Gastrocnemius medialis (tissue), 4 donors: Measurements from ENCODE around the gene PPIP5K2.

Source experiments
- POLR2A ChIP-seq, 2 donors: fragments of 450-650 bp; IDR thresholded peaks; one replicate each; pipeline ENCODE4 v1.6.1; 2017; ENCODE audit warnings: antibody characterized with exemption in 2 of 2, mild to moderate bottlenecking in 2 of 2, moderate library complexity in 2 of 2
- TF ChIP-seq, protein P1 (sequence below), 5 experiments: fragments of 450-650 bp in 3 of 5; fragments of 200-600 bp in 2 of 5; sonication (generic) in 2 of 5; IDR thresholded peaks in 4 of 5; conservative IDR thresholded peaks in 1 of 5; 1 replicate in 4 of 5; 2 replicates in 1 of 5; pipeline ENCODE4 v1.5.1; 2016 to 2019; ENCODE audit warnings: antibody characterized with exemption in 5 of 5, mild to moderate bottlenecking in 3 of 5, moderate library complexity in 3 of 5

DNA sequence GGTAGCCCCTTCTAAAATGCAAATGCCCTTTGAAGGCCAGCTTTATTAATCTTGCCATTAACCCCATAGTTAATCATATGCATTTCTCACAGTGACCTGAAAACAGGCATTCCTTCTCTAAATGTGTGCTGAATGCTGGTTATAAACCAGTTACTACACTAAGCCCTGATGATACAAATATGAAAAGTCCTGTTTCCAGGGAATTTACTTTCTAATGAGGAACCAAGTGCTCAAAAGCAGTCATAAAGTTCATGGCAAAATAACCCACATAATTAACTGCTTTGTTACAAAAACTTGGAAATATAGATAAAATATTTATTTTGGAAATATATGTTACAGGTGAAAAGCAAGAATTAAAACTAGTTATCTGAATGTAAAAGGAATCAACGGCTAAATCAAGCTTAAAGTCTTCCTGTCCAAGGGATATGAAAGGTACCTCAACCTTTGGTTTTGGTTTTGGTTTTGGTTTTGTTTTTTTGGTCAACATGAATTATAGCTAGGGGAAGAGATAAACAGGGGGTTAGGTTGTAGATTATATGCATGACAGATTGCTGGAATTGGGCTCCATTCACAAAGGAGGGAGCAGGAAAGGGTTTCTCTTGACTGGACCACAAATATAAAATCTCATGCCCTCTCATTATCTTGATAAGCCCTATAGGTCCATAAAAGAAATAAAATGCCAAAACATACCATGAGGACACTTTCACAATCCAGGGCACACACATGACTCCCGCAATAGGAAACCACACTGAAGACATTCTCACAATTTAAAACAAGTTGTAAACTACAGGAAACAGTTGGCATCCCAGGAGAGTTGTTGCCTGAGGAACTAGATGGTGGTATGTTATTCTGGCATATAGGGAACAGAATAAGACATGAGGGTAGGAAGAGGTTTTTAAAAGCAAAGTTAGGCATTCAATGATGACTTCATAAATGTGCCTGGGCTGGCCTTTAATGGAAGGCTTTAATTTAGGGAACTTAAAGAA is 91.8 kb downstream of the PPIP5K2 start:
- TF ChIP-seq, protein P1, sequence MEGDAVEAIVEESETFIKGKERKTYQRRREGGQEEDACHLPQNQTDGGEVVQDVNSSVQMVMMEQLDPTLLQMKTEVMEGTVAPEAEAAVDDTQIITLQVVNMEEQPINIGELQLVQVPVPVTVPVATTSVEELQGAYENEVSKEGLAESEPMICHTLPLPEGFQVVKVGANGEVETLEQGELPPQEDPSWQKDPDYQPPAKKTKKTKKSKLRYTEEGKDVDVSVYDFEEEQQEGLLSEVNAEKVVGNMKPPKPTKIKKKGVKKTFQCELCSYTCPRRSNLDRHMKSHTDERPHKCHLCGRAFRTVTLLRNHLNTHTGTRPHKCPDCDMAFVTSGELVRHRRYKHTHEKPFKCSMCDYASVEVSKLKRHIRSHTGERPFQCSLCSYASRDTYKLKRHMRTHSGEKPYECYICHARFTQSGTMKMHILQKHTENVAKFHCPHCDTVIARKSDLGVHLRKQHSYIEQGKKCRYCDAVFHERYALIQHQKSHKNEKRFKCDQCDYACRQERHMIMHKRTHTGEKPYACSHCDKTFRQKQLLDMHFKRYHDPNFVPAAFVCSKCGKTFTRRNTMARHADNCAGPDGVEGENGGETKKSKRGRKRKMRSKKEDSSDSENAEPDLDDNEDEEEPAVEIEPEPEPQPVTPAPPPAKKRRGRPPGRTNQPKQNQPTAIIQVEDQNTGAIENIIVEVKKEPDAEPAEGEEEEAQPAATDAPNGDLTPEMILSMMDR (IDR thresholded peaks at IDR 0.05 in 4 of 5, conservative IDR thresholded peaks at IDR 0.05 in 1 of 5): no peak
- no peak for TF ChIP-seq POLR2A (IDR thresholded peaks at IDR 0.05)
